ENCODE results near the gene KDM6A. TPM values are rescaled to one million over a fixed set of nuclear protein-coding genes. Genes with fewer than 3 reads are reported as not detected.

Gene KDM6A
- total and polyA plus RNA-seq, 9 of the 15 experiments (the other 6 are each of a cell fraction or from before 2014, with no cell fraction given), result 8.4 to 34.3 (median 22.9) TPM

GRCh38 chrX:44873415-44874276 lies 658 bp downstream of the KDM6A start (continued):
- TF ChIP-seq EP400 (IDR thresholded peaks at IDR 0.05) (no peak; the same call in 1 of the 2 replicates), PHF8 (IDR thresholded peaks at IDR 0.05; ENCODE audit: borderline replicate concordance, low read length) (peak; percentile 26; the same call in 1 of the 2 replicates), ZFX (CRISPR knock-in tag; IDR thresholded peaks at IDR 0.05) (peak; percentile 77), SAFB2 (IDR thresholded peaks at IDR 0.05; ENCODE audit: borderline replicate concordance, low read depth, low read length, severe bottlenecking) (no peak), HNRNPLL (IDR thresholded peaks at IDR 0.05; ENCODE audit: low read depth, low read length, poor library complexity, severe bottlenecking) (peak; percentile 52), FOSL1 (tag; conservative IDR thresholded peaks at IDR 0.05) (no peak), ZNF584 (CRISPR knock-in tag; IDR thresholded peaks at IDR 0.05; ENCODE audit: low read depth) (no peak), CBX2 (IDR thresholded peaks at IDR 0.05; ENCODE audit: insufficient read depth, low read length, poor library complexity, severe bottlenecking) (no peak), TFAP4 (CRISPR knock-in tag; IDR thresholded peaks at IDR 0.05; ENCODE audit: borderline replicate concordance) (peak; percentile 49; the same call in 1 of the 2 replicates), ZNF3 (CRISPR knock-in tag; IDR thresholded peaks at IDR 0.05) (no peak), KAT7 (CRISPR knock-in tag; IDR thresholded peaks at IDR 0.05; ENCODE audit: borderline replicate concordance) (0 out of 2 replicates have a peak, but pooled peaks have one; percentile 58), GTF2E2 (tag; IDR thresholded peaks at IDR 0.05) (peak; percentile 77; the same call in 1 of the 2 replicates), ZBTB7A (IDR thresholded peaks at IDR 0.05; ENCODE audit: borderline replicate concordance, control insufficient read depth, low read depth, low read length) (no peak; the same call in none of the 2 replicates), HMGN3 (IDR thresholded peaks at IDR 0.05; ENCODE audit: borderline replicate concordance, extremely low read depth, insufficient read length, low read depth, low read length) (peak; percentile 19), ZNF263 (CRISPR knock-in tag; IDR thresholded peaks at IDR 0.05; ENCODE audit: borderline replicate concordance) (0 out of 2 replicates have a peak, but pooled peaks have one; percentile 2), ZBTB43 (CRISPR knock-in tag; IDR thresholded peaks at IDR 0.05) (no peak), PHF20 (IDR thresholded peaks at IDR 0.05; ENCODE audit: partially characterized antibody) (no peak), THAP7 (CRISPR knock-in tag; IDR thresholded peaks at IDR 0.05) (no peak), KDM4B (IDR thresholded peaks at IDR 0.05; ENCODE audit: borderline replicate concordance in 2 of 2, low read depth in 1 of 2) (0 out of 4 replicates have a peak, but pooled peaks of 1 of the 2 experiments have one; percentile 28), ZFP1 (CRISPR knock-in tag; IDR thresholded peaks at IDR 0.05) (no peak), NFRKB (IDR thresholded peaks at IDR 0.05; ENCODE audit: low read depth) (peak; percentile 50; the same call in 1 of the 2 replicates), RBFOX2 (IDR thresholded peaks at IDR 0.05; ENCODE audit: low read depth, low read length) (peak; percentile 90)
- TF ChIP-seq, protein P1, sequence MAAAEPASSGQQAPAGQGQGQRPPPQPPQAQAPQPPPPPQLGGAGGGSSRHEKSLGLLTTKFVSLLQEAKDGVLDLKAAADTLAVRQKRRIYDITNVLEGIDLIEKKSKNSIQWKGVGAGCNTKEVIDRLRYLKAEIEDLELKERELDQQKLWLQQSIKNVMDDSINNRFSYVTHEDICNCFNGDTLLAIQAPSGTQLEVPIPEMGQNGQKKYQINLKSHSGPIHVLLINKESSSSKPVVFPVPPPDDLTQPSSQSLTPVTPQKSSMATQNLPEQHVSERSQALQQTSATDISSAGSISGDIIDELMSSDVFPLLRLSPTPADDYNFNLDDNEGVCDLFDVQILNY (CRISPR knock-in tag; IDR thresholded peaks at IDR 0.05), result no peak
